HG02870 (cell line): ENCODE results near the gene CAPN14.

Source experiments
- ATAC-seq: cut with Tn5 transposase; IDR thresholded peaks from one replicate; pipeline ENCODE4 v1.9.1; 2021; ENCODE audit warnings: mild to moderate bottlenecking, moderate library complexity; ENCODE audit not compliant: unreplicated experiment

The CAPN14 gene

GRCh38 chr2:31148514-31148913 lies 68.8 kb downstream of the CAPN14 start:
- ATAC-seq, result no peak

DNA sequence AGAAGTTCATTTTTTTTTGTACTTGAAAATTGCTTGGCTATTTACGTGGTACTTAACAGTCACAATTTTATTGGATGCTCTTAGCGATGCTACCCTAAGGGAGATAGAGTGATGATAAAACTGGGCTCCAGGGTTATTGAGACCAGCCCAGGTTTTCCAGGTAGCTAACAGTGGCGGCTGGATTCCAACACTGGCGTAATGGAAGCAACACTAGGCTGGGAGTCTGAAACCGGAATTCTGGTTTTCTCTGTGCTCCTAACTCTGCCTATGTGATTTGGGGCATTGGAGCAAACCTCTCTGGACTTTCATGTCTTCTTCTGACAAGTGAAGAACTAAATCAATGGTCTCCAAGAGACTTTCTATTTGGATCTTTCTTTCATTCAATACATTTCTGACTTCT lies 69.7 kb downstream of the CAPN14 start:
- ATAC-seq, result no peak

DNA sequence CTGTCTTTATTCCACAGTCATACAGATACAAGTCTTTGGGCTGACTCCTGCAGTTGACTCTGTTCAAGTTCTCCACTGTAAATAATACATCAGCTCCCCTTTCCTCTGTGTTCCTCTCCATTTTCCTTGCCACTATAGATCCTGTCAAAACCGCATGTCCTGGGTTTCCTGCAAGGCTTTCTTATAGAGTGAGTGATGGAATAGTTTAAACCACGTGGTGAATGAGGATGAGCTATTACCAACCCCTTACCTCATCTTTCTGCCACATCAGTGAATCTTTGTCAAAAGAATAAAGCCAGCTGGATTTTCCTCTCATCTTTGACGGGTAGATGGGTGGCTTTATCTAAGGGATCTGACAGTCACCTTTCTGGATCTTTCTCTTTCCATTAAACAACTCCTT lies 75.2 kb downstream of the CAPN14 start:
- no peak for ATAC-seq

DNA sequence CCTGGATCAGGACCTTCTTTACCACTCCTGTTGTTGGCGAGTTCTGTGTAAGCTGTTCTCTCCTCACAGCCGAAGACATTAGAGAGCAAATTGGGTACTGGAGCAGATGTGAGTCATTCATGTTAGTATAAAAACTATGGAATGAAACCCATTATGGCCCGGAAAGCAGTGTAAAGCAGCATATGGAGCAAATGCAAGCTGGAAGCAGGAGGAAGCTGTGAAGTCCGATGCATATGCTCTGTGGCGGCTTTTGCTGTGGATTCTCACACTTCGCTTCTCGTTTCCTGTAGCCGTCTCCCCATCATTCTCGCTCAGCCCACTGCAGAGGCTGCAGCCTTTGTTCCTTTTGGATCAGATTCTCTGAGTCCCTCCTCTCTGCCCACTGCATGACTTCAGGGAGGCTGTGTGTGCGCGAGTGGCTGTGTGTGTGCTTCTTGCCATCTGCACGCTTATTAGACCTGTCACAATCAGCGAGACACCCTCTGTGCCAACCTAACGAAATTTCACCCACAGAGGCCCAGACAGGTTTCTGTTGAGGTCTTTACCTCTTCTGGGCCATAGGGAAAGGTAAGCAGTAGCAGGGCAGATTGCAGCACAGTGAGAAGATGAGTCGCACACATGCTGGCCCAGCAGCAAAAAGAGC lies 75.8 kb downstream of the CAPN14 start:
- ATAC-seq, result no peak

DNA sequence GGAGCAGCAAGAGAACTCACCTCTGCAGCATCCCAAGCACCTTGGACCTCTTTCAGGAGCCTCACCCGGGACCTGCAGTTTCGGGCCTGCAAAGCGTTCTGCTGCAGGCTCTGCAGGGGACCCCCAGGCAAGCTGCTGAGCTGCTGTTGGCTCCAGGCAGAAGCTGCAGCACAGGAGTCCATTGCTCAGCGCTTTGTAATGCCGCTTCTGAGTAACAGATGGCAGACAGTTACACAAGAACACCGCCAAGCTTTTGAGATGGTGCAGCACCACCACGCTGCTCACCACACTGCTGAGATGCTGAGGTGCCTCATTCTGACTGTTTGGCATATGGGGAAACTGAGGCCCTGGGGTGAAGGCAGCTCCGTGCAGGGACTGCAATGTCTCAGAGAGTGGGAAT lies 77.2 kb downstream of the CAPN14 start:
- no peak for ATAC-seq

- no peak for ATAC-seq
These were observed 77.6 kb downstream of the CAPN14 start for GRCh38 chr2:31139671-31140070.

DNA sequence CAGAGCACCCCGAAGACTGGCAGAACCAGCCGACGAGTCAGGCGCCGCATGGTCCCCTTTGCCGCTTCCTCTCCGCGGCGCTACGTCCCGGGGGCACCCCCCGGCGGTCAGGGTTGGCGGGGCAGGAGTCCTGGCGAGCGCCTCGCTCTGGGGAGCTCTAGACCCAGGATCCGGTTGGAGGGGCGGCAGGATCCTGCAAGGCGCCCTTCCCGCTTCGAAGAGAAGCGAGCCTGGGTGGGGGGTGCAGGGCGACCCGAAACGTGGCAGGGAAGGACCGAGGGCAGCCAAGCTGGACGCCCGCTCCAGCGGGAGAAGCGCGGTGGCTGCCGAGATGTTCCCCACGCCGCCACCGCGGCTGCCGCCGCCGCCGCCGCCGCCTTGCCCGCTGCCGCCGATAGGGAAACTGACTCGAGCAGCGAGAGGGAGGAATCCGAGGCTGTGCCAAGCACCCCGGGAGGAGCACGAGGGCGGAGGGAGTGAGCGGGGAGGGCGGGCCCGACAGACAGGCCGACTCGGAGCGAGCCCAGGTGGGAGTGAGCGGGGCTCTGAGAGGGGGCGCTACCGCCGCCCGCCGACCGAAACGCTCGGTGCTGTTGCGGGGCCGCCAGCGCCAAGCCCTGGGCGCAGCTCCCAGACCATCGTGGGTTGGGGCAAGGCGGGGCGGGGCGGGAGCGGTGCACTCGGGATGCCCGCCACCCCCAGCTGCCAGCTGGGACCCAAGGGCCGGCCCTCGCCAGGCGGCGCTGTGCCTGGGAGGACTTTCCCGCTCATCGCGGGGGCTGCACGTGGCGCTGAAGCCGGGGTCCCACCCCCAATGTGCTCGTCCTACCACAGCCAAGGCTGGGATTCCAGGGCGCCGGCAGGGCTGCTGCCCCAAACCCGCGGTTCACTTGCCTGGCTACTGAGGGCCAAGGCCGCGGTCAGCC lies 79.0 kb downstream of the CAPN14 start, which contains the start of gene GALNT14:
Gene GALNT14, minus strand, starts transcription at position 404 of the 926 bp plus-strand sequence. Its CDS starts 354 bp downstream, at position 50.
- no peak for ATAC-seq

DNA sequence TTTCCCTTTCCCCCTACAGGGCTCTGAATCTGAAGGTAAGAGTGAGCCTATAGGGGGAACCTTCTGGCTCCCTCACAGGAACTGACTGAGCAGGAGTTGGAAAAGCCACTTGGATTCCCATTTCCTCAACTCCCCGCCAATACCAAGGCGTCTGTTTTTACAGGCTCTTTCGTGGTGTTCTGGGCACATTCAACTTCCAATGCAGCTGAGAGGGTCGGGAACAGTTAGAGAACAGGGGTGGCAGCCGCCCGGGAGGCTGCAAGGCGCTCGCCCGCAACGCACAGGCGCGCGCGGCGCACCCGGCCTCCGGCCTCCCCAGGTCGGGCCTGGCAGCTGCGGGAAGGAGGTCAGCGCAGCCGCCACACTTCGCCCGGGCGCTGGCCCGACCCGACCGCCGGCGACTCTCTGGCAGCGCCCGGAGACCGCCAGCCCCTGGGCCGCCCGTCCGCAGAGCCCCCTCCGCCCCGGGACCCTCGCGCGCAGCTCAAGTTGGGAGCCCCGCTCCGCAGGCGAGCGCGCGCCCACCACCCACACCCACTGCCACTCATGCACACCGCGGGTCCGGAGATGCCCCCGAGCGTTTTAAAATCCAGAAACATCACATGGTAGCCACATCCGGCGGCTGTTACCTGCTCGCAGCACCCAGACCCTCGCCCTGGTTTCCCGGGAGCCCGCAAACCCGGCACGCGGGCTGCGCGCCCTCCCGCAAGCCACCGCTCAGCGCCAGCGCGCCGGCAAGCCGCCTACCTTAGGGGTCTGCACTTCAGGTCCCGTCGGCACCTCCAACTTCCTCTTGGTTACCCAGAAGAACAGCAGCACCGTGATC lies 79.9 kb downstream of the CAPN14 start:
- no peak for ATAC-seq

DNA sequence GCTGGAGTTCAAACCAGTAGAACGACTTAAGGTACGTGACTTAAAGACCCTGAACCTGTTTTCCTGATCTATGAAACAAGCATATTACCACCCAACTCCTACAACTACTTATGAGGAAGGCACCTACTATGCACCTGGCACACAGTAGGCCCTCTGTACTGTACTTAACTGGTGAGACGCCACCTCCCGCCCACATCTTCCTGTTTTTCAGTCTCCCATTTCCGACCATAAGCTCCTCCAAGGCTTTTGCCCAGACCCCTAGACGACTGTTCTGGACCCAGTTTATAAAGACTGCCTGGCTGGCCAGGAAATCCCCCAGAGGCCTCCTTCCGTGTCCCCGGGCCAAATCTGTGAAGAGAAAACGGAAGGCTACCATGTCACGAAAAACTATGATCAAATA lies 80.6 kb downstream of the CAPN14 start:
- no peak for ATAC-seq

GRCh38 chr2:31136000-31136399 lies 81.3 kb downstream of the CAPN14 start:
- no peak for ATAC-seq

- ATAC-seq, result no peak
These were observed 82.8 kb downstream of the CAPN14 start for GRCh38 chr2:31134480-31134879.

DNA sequence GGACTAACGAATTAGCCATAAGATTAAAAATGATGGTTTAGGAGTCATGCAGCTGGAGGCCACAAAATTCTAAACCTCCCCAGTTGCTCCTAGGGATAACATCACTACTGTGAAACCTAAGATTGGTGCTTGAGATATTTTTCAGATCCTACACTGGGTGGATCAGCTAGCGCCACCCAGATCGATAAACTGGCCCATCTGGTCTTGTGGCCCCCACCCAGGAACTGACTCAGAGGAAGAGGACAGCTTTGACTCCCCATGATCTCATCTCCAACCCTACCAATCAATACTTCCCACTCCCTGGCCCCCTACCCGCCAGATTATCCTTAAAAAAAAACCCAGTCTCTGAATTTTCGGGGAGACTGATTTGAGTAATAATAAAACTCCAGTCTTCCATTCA lies 84.5 kb downstream of the CAPN14 start:
- no peak for ATAC-seq

DNA sequence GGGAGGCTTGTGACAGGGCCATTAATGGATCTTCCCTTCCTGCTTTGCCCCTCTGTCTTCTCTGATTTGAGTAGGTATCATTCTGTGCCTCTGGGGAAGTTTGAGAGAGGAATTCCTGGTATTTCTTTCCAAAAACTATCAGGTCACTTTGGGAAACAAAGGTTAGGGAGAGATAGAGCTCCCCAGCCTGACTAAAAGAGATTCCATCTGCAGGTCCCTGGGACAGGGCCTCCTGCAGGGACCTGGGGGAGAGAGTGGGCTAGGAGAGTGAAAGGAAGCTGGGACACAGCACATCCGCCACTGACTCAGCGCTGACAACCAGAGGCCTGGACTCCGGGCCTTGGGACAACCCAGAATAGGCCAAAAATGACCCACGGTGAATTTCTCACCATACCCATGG lies 85.4 kb downstream of the CAPN14 start:
- ATAC-seq, result no peak

- ATAC-seq, result no peak
These were observed 87.7 kb downstream of the CAPN14 start for GRCh38 chr2:31129375-31130171.

DNA sequence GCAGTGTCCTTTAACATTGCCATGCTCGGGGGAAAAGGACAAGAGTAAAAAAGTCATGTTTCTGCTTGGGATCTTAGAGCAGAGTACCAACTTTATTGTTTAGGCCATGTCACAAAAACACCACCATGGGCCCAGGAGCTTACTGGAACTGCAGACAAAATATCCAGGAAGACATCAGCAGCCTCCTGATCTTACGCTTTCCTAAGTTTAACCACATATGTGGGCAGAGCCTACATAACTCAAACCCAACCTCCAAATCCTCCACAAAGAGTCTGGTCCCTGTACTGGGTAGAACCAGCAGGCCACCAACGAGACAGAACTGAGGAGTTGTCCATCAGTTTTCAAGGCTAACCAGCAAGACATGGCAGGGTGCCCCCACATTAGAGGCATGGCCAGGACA lies 89.4 kb downstream of the CAPN14 start:
- ATAC-seq, result no peak

- ATAC-seq, result no peak
These were observed 91.2 kb downstream of the CAPN14 start for GRCh38 chr2:31125918-31126695.

DNA sequence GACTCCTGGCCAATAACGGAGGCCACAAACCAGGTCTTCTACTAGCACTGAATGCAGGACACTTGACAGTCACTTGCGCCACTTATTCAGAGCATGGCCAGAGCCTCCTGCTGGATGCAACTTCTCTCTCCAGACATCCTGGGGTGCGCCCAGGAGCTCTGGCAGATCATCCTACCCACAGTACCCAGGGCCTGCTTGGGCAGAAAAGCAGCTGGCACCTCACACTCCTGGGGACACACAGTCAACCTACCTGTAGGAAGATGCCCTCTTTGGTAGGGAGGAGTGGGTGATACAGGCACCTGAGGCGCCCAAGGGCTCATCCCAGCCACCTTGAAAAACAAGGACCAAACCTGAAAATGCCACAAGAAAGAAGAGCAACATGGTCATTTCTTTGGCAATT lies 92.4 kb downstream of the CAPN14 start:
- ATAC-seq, result no peak
